Kidney epithelial cell (primary cell): Measurements from ENCODE around the gene ATAD3C. TPM values are rescaled to one million over a fixed set of nuclear protein-coding genes. Genes with fewer than 3 reads are reported as not detected.
"Not testable (repeated sequence)": the region's sequence is repeated elsewhere in the genome, so short reads cannot be mapped to it uniquely, and the experiment has no call there.

Experiments
- DNase-seq: peaks from one replicate; pipeline ENCODE4 v3.0.0-alpha.2; 2010; ENCODE audit warnings: low read depth
- H3K27me3 ChIP-seq: 2 replicates; pipeline ENCODE4 v1.6.0; 2011; ENCODE audit warnings: low read length; ENCODE audit not compliant: control insufficient read depth, insufficient read depth
- H3K36me3 ChIP-seq: 2 replicates; pipeline ENCODE4 v1.5.1; 2011; ENCODE audit warnings: low read length; ENCODE audit not compliant: control insufficient read depth, insufficient read depth
- H3K4me3 ChIP-seq: 2 replicates; pipeline ENCODE4 v1.5.1; 2011; ENCODE audit warnings: low read depth, mild to moderate bottlenecking, control low read depth, low read length
- total RNA-seq: library from RNA; depleted of rRNA; stranded (reverse); fragments of >200 nt; gene quantifications from 2 replicates; pipeline ENCODE4 v1.2.3, GENCODE V29; 2015
- TF ChIP-seq, protein P1 (sequence below): IDR thresholded peaks from 2 replicates; pipeline ENCODE4 v1.5.1; 2011; ENCODE audit warnings: mild to moderate bottlenecking, moderate library complexity, low read length, control low read depth, inconsistent platforms; ENCODE audit not compliant: insufficient read depth, poor library complexity, severe bottlenecking

ATAD3C gene
- total RNA-seq, 1 donor from 2014 or later = 0.38 TPM

DNA sequence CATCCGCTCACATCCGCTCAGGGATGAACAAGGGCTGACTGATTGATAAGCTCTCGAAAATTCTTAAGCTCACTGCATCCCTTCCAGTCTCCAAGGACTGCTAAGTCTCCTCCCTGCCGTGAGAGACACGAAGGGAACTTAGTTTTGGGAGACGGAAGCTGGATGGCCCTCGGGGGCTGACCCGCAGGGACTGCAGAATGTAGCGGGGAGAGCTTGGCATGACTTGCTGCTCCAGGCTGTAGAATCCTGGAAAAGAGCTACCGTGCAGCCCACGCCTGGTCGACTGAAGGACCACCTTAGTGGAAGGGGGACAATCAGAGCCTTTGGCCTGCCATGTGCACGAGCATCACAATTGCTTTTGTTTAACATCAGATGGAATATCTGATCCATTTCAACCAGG lies 33.7 kb upstream of the ATAD3C start:
- TF ChIP-seq, protein P1, sequence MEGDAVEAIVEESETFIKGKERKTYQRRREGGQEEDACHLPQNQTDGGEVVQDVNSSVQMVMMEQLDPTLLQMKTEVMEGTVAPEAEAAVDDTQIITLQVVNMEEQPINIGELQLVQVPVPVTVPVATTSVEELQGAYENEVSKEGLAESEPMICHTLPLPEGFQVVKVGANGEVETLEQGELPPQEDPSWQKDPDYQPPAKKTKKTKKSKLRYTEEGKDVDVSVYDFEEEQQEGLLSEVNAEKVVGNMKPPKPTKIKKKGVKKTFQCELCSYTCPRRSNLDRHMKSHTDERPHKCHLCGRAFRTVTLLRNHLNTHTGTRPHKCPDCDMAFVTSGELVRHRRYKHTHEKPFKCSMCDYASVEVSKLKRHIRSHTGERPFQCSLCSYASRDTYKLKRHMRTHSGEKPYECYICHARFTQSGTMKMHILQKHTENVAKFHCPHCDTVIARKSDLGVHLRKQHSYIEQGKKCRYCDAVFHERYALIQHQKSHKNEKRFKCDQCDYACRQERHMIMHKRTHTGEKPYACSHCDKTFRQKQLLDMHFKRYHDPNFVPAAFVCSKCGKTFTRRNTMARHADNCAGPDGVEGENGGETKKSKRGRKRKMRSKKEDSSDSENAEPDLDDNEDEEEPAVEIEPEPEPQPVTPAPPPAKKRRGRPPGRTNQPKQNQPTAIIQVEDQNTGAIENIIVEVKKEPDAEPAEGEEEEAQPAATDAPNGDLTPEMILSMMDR = no peak
- no peak overlapping the region for H3K4me3 ChIP-seq
- peaks cover 2% of the 10 kb centered on the region for H3K27me3 ChIP-seq
- no peaks in the 10 kb centered on the region for H3K36me3 ChIP-seq
- no peak for DNase-seq

DNA sequence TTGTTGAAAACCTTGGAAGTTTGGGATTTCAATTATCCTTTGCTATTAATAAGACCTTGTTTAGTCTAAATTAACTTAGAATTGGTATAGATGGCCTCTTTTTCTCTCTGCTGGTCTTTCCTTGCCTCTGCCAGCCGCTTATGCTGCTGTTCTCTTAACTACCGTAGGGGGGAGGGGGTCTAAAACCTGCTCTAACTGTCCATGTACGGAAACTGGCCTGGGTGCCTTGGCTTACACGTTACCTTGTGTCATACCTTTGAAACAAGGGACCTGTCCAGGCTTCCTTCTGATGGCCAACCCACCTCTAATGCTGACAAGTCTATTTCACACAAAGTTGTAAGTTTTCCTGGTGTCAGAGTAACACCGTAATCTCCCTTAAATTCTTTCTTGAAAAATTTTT lies 32.1 kb upstream of the ATAD3C start:
- not testable (repeated sequence) for DNase-seq

DNA sequence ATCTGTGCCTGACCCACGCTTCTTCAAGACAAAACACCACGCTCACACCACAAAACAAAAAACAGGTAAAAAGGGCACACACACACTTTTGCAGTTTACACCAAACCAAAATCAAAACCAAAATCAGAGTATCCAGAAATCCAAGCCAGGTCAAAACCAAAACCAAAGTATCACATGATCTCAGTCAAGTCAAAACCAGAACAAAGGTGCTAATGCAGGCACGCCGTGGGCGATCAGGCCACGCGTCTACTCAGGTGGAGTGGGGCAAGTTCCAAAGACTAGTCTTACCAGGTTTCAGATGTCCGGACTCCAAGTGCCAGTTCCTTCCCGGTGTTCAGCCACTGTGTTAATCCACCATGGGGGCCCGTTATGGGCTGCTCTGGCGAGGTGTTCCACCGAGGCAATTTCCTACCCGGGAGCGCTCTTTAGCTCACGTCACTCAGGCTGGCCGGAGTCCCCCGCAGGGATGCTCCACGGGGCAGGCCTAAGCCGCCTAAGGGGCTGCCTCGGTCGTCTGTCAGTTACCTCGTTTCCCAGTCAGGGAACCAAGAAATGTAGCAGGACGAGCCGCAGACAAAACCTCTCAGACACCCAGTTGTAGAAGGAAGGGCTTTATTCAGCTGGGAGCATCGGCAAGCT lies 31.5 kb upstream of the ATAD3C start:
- H3K27me3 ChIP-seq, H3K4me3 ChIP-seq, H3K36me3 ChIP-seq, DNase-seq: not testable (repeated sequence)

More for the DNA sequence above, 32.1 kb upstream of the ATAD3C start:
- H3K4me3 ChIP-seq, H3K27me3 ChIP-seq, H3K36me3 ChIP-seq: not testable (repeated sequence)

DNA sequence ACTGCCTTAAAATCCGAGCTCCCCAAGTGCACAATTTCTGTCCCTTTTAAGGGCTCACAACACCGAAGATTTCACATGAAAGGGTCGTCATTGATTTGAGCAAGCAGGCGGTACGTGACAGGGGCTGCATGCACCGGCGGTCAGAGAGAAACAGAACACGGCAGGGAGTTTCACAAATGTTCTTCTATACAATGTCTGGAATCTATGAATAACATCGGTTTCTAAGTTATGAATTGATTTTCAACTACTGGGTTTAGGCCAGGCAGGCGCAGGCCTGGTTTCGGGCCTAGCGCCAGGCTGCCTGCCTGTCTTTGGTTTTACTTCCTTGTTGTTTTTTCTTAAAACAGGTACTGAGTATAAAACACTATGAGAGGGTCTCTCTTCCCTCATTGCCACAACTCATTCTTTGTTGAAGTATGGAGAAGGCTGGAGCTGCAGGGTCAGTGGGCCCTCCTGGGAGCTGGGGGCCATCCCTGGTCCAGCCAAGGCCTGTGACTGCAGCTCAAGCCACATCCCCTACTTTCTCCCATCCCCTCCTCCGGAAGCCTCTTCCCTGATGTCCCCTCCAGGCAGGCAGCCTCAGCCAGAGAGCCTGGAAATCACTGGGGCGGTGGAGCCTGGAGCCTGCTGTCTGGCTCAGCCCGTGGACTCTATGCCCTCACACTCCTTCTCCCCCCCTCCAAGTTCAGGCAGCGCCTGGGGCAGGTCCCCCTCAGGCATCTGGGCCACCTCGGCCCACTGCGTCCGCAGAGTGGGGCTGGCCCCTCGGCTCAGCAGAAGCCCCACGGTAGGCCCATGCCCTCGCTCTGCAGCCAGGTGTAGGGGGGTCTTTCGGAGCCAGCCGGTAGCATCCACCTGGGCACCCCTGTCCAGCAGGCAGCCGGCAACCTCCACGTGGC lies 30.8 kb upstream of the ATAD3C start:
- Histone ChIP-seq H3K36me3 (no peaks in the 10 kb centered on the region), H3K4me3 (no peak overlapping the region), H3K27me3 (peaks cover 2% of the 10 kb centered on the region)
- no peak for DNase-seq
- TF ChIP-seq, protein P1 = no peak

DNA sequence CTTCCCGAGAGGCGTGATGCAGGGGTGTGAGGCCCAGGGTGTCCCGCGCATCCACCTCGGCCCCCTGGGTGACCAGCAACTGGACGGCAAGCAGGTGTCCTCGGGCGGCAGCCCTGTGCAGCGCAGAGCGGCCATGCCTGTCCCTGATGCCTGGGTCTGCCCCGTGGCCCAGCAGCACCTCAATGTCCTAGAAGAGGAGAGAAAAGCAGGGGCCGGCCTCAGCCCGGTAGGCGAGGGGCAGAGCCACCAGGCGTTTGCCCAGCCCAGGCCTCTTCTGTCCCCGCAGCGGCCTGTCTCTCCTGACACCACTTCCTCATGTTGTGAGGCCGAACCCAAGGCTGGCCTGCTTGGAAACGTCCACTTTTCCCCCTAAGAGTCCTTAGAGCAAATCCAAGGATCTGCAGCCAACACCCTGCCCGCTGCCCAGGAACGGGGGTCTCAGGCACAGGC lies 30.1 kb upstream of the ATAD3C start:
- Histone ChIP-seq H3K36me3 (no peaks in the 10 kb centered on the region), H3K27me3 (peaks cover 2% of the 10 kb centered on the region), H3K4me3 (no peak overlapping the region)
- DNase-seq = no peak
- TF ChIP-seq, protein P1 = no peak

DNA sequence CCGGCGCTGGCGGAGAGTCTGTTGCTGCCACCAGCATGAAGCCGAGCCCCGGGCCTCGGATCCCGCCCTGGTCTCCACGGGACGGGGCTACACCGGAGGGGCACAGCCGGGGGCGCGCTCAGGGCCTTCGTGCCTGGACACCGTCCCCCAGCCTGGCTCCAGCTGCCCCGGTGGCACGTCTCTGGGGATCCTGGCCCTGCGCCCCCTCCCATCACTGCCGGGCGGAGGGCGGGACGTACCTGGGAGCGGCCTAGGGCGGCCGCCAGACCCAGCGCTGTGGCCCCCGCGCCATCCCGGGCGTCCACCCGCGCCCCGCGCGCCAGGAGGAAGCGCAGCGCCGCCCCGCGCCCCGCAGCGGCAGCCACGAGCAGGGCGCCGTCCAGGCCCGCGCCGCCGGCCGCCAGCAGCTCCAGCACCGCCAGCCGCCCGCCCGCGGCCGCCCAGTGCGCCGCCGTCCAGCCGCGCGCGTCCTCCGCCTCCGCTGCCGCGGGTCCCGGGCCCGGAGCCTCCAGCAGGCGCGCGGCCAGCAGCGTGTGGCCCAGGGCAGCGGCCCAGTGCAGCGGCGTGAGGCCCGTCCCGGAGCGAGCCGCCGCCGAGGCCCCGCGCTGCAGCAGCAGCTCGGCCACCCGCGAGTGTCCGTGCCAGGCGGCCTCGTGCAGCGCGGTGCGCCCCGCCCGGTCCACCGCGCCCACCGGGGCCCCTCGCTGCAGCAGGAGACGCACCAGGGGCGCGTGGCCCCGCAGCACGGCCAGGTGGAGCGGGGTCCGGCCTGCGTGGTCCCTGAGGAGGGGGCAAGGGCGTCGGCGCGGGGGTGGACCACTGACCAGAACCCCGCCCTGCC lies 29.5 kb upstream of the ATAD3C start:
- peak overlapping the region; percentile 3 for H3K4me3 ChIP-seq
- H3K36me3 ChIP-seq = no peaks in the 10 kb centered on the region
- peaks cover 2% of the 10 kb centered on the region for H3K27me3 ChIP-seq
- no peak for DNase-seq
- TF ChIP-seq, protein P1 = no peak
